ENCODE data around the gene MED15.

Gene MED15

GRCh38 chr22:20632082-20632481 is 124.7 kb downstream of the MED15 start:
- no peak for DNase-seq

- DNase-seq: no peak
Measured at GRCh38 chr22:20632518-20632917, 125.1 kb downstream of the MED15 start.

- DNase-seq: no peak
Measured at GRCh38 chr22:20634560-20635226, 127.3 kb downstream of the MED15 start.

- DNase-seq: no peak
Measured at GRCh38 chr22:20635227-20635591, 127.8 kb downstream of the MED15 start.

GRCh38 chr22:20636075-20636812 is 128.8 kb downstream of the MED15 start:
- no peak for DNase-seq

GRCh38 chr22:20636945-20637344 is 129.5 kb downstream of the MED15 start:
- no peak for DNase-seq

All from NCI-H1417 (cell line).